Transverse colon (tissue), 4 donors: Measurements from ENCODE around the gene SARDH. TPM values are rescaled to one million over a fixed set of nuclear protein-coding genes. Genes with fewer than 3 reads are reported as not detected.

Experiments used
- DNase-seq: peaks from one replicate; pipeline ENCODE4 v3.0.0-alpha.2; 2019
- H3K27ac ChIP-seq, 4 donors: fragments of 200-600 bp; sonication (generic); 2 replicates each; pipeline ENCODE4 v1.5.1; 2016 to 2018; ENCODE audit warnings: inconsistent platforms in 4 of 4
- H3K27me3 ChIP-seq: fragments of 200-600 bp; sonication (generic); 2 replicates; pipeline ENCODE4 v1.5.1; 2017; ENCODE audit warnings: inconsistent platforms
- H3K36me3 ChIP-seq, 4 donors: fragments of 200-600 bp; sonication (generic); 2 replicates each; pipeline ENCODE4 v1.5.1; 2017 to 2019; ENCODE audit warnings: inconsistent platforms in 4 of 4
- H3K4me1 ChIP-seq, 4 donors: fragments of 200-600 bp; sonication (generic); 2 replicates each; pipeline ENCODE4 v1.5.1; 2017 to 2020; ENCODE audit warnings: inconsistent platforms in 4 of 4
- H3K4me3 ChIP-seq, 4 donors: fragments of 200-600 bp; sonication (generic); 1 replicate in 1 of 4; 2 replicates in 3 of 4; pipeline versions ENCODE4 v1.5.1 to v1.6.1; 2017 to 2019; ENCODE audit warnings: inconsistent platforms in 4 of 4
- H3K9me3 ChIP-seq, 2 donors: fragments of 200-600 bp; sonication (generic); 2 replicates each; pipeline ENCODE4 v1.5.1; 2017 to 2019; ENCODE audit warnings: inconsistent platforms in 2 of 2
- EP300 ChIP-seq: sonication (generic); formaldehyde crosslinking; IDR thresholded peaks from one replicate; pipeline ENCODE4 v1.6.1; 2017; ENCODE audit warnings: antibody characterized with exemption, low read depth
- POLR2A ChIP-seq: fragments of 450-650 bp; IDR thresholded peaks from one replicate; pipeline ENCODE4 v1.6.1; 2016; ENCODE audit warnings: antibody characterized with exemption, mild to moderate bottlenecking, moderate library complexity
- POLR2AphosphoS5 ChIP-seq, 3 donors: sonication (generic); formaldehyde crosslinking; IDR thresholded peaks; one replicate each; pipeline ENCODE4 v1.6.1; 2016; ENCODE audit warnings: antibody characterized with exemption in 3 of 3
- WGBS, 2 donors: methylation state at CpG; one replicate each; pipeline ENCODE4 v1.1.5; 2018; ENCODE audit warnings: low coverage in 1 of 2; 5-methylcytosine and 5-hydroxymethylcytosine counted together
- in situ Hi-C, 4 donors: fragments of 200-750 bp; cut with MboI; loops; one replicate each; pipeline versions ENCODE4 v1.15.0 to v1.15.1; 2017; ENCODE audit warnings: low sequenced_read_pairs in 3 of 4, low pct_ligation_motif_present in 1 of 4, low pct_unique_long_range_greater_than_20kb in 1 of 4
- intact Hi-C: fragments of 100-400 bp; cut with DNase I; formaldehyde crosslinking; loops from one replicate; pipeline ENCODE4 v1.15.1; 2023; ENCODE audit warnings: low total_unique reads
- total RNA-seq, 4 donors: library from RNA; depleted of rRNA; stranded (reverse); fragments of >200 nt; gene quantifications; one replicate each; pipeline ENCODE4 v1.1.0, GENCODE V29; 2016
- TF ChIP-seq, protein P1 (sequence below), 5 experiments: fragments of 200-600 bp in 3 of 5; fragments of 450-650 bp in 2 of 5; sonication (generic) in 3 of 5; IDR thresholded peaks; 1 replicate in 2 of 5; 2 replicates in 3 of 5; pipeline ENCODE4 v1.5.1; 2016 to 2017; ENCODE audit warnings: antibody characterized with exemption in 5 of 5, inconsistent platforms in 3 of 5, mild to moderate bottlenecking in 2 of 5, moderate library complexity in 1 of 5

SARDH gene
- total RNA-seq, 4 donors from 2014 or later, result 0.68 to 1.1 (median 0.95) TPM; not detected in 1

DNA sequence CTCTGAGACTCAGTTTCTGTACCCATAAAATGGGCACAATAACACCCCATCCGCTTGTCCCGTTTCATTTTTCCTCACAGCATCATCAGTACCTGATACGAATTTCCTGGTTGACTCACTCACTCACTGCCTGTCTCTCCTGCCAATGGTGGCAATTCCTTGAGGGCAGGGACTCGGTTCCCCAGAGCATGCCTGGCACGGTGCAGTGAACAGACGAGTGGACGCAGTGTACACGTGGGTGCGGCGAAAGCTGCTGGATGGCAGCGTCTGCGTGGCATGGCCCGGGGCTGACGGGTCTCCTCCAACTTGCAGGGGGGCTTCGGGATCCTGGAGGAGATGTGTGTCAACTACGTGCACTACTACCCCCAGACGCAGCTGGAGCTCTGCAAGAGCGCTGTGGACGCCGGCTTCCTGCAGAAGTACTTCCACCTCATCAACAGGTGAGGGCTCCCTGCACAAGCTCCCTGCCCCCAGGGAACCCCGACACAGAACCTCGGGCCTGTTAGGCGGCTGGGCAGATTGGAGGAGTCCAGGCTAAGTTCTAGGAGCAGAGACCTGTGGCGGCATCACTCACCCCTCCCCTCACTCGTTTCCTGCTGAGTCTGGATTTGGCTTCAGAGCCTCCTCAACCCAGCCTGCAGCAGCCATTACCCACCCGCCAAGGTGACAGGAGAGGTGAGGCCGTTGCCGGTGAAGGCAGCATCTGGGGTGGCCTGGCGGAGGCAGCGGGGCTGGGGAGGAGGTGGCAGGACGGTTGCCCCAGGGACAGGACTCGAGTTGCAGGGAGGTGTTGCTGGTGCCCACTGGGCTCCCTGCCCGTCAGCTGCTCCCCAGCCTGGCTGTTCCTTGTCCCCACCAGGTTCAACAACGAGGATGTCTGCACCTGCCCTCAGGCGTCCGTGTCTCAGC, 81.7 kb downstream of the SARDH start:
- no peak for TF ChIP-seq EP300
- TF ChIP-seq, protein P1, sequence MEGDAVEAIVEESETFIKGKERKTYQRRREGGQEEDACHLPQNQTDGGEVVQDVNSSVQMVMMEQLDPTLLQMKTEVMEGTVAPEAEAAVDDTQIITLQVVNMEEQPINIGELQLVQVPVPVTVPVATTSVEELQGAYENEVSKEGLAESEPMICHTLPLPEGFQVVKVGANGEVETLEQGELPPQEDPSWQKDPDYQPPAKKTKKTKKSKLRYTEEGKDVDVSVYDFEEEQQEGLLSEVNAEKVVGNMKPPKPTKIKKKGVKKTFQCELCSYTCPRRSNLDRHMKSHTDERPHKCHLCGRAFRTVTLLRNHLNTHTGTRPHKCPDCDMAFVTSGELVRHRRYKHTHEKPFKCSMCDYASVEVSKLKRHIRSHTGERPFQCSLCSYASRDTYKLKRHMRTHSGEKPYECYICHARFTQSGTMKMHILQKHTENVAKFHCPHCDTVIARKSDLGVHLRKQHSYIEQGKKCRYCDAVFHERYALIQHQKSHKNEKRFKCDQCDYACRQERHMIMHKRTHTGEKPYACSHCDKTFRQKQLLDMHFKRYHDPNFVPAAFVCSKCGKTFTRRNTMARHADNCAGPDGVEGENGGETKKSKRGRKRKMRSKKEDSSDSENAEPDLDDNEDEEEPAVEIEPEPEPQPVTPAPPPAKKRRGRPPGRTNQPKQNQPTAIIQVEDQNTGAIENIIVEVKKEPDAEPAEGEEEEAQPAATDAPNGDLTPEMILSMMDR (IDR thresholded peaks at IDR 0.05), result no peak
- TF ChIP-seq POLR2AphosphoS5 (IDR thresholded peaks at IDR 0.05), result no peak
- no peak for TF ChIP-seq POLR2A
- in situ Hi-C loops, result no loop called here
- no peak for DNase-seq

DNA sequence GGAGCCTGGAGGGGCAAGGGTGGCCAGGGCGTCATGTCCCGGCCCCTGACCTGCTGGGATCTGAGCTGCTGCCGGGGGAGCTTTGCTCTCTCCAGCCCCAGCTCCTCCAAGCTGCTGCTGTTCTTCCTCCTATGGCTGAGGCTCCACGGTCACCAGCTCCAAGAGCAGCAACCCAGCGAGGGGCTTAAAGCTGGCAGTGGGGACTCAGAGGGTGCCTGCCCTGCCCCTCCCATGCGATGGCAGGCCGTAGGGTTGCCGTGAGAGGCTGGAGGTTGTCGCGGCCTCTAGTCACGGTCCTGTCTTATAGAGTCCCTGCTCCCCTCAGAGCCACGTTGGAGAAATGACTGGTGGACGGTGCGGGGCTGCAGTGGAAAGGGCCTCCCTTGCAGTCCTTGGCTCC, 82.5 kb downstream of the SARDH start:
- H3K4me3 ChIP-seq, result no peak overlapping the region
- 69% methylated on average over 14 of the region's 14 CpGs; no CpG with 5 or more reads in 1 of the 2 donors for WGBS, 2 donors
- H3K27ac ChIP-seq, result no peak overlapping the region
- peaks cover 9 to 12% (median 11%) of the 10 kb centered on the region in 4 donors for H3K4me1 ChIP-seq
- no peak for TF ChIP-seq POLR2AphosphoS5 (IDR thresholded peaks at IDR 0.05)
- TF ChIP-seq, protein P1 (IDR thresholded peaks at IDR 0.05), result no peak
- no peak for TF ChIP-seq EP300
- TF ChIP-seq POLR2A, result no peak
- no peak for DNase-seq
- H3K27me3 ChIP-seq, result peaks cover 91% of the 10 kb centered on the region
- intact Hi-C loops, result no loop called here
- in situ Hi-C loops, result no loop called here
- no peaks in the 10 kb centered on the region for H3K9me3 ChIP-seq
- no peaks in the 10 kb centered on the region for H3K36me3 ChIP-seq

More for the DNA sequence above, 81.7 kb downstream of the SARDH start:
- 61% methylated on average over 36 of the region's 36 CpGs; no CpG with 5 or more reads in 1 of the 2 donors for WGBS, 2 donors
- Histone ChIP-seq H3K36me3 (no peaks in the 10 kb centered on the region), H3K4me3 (no peak overlapping the region), H3K4me1 (peaks cover 9 to 12% (median 11%) of the 10 kb centered on the region in 4 donors), H3K27me3 (peaks cover 90% of the 10 kb centered on the region), H3K27ac (no peak overlapping the region), H3K9me3 (no peaks in the 10 kb centered on the region)
- intact Hi-C loops, result no loop called here

DNA sequence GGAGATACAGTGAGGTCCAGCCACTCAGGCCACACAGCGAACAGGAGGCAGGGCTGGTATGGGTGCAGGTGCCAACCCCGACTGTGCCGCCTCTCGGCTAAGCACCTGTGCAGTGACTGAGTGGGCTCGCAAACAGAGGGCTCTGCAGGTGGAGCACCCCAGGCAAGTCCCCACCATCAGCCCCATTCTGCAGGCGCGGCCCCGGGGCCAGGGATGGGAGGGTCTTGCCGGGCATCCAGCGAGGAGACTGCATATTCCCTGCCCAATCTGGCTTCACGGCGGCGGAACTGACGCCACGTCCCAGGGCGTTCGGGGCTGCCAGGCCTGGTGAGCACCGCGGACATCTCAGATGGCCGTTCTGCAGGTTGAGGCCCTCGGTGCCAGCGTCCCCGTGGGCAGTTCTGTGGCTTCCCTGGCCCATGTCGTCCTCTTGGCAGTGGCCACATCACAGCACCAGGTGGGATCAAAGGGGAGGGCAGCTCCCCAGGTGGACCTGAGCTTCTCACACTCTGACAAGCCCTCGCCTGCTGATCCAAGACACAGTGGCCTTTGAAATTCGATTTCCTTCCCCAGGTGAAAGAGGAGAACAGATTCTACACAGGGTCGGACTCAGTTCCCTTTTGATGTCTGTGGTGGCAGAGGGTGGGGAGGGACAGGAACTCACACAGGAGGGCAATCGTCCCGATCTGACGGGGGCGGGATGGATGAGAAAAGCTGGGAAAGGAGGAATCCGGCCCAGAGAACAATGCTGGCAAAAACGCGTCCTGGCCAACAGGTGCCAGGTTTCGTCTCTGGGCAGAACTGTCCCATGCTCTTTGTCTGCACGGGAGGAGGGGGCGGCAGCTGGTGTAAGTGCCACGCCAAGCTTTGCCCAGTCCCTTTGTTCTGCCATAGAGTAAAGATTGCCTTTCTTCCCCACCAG, 83.2 kb downstream of the SARDH start:
- H3K4me3 ChIP-seq, result no peak overlapping the region
- TF ChIP-seq POLR2A (no peak), EP300 (no peak), POLR2AphosphoS5 (IDR thresholded peaks at IDR 0.05) (no peak)
- TF ChIP-seq, protein P1 (IDR thresholded peaks at IDR 0.05), result no peak
- intact Hi-C loops, result no loop called here

DNA sequence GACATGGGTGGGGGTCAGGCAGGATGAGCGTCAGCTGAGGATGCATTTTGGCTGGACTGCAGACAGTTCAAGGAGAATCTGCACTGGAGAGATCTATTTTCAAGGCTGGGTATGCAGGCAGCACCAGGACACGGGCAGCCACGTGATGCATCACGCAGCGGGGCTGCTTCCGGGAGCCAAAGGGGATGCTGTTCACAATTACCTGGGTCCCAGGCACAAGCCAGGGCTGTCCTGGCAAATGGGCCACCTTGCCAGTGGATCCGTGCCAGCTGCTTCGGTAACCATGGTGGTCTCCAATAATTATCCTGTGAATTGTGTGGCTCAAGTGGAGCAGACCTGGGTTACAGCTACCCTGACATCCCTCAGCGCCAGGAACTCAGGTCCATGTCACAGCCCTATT, 84.5 kb downstream of the SARDH start:
- WGBS, 2 donors, result 70% methylated on average over 9 of the region's 9 CpGs; no CpG with 5 or more reads in 1 of the 2 donors
- H3K4me3 ChIP-seq, result no peak overlapping the region
- H3K27me3 ChIP-seq, result peaks cover 79% of the 10 kb centered on the region
- no peaks in the 10 kb centered on the region for H3K36me3 ChIP-seq
- in situ Hi-C loops, result no loop called here
- intact Hi-C loops, result no loop called here
- H3K9me3 ChIP-seq, result no peaks in the 10 kb centered on the region
- no peak overlapping the region for H3K27ac ChIP-seq
- TF ChIP-seq, protein P1 (IDR thresholded peaks at IDR 0.05), result no peak
- TF ChIP-seq POLR2AphosphoS5 (IDR thresholded peaks at IDR 0.05) (no peak), EP300 (no peak), POLR2A (no peak)
- no peak for DNase-seq
- H3K4me1 ChIP-seq, result peaks cover 4 to 6% (median 5%) of the 10 kb centered on the region in 4 donors

More for the DNA sequence above, 83.2 kb downstream of the SARDH start:
- in situ Hi-C loops, result no loop called here
- 58% methylated on average over 35 of the region's 38 CpGs; no CpG with 5 or more reads in 1 of the 2 donors for WGBS, 2 donors
- DNase-seq, result no peak
- no peak overlapping the region for H3K27ac ChIP-seq
- peaks cover 9 to 12% (median 11%) of the 10 kb centered on the region in 4 donors for H3K4me1 ChIP-seq
- no peaks in the 10 kb centered on the region for H3K9me3 ChIP-seq
- H3K36me3 ChIP-seq, result no peaks in the 10 kb centered on the region
- H3K27me3 ChIP-seq, result peaks cover 88% of the 10 kb centered on the region
